H1 (cell line): Measurements from ENCODE around the gene MACROD2. TPM values are rescaled to one million over a fixed set of nuclear protein-coding genes. Genes with fewer than 3 reads are reported as not detected.

Experiments used
- CTCF ChIA-PET: fragments of 300-600 bp; sonication (Branson Sonifier 250); formaldehyde crosslinking; loops from one replicate; lab custom pipeline; 2021; ENCODE audit not compliant: partially characterized antibody; lab: Charles Lee
- POLR2A ChIA-PET: fragments of 300-600 bp; sonication (Branson Sonifier 250); formaldehyde crosslinking; loops from one replicate; lab custom pipeline; 2021; ENCODE audit warnings: inconsistent platforms; ENCODE audit not compliant: partially characterized antibody; lab: Charles Lee
- DNase-seq, 2 experiments: peaks; one replicate each; pipeline versions ENCODE4 v3.0.0 to v3.0.0-alpha.2; 2010 to 2022; ENCODE audit warnings: low spot score in 2 of 2, low read depth in 1 of 2, mixed read lengths in 1 of 2
- FAIRE-seq: peaks from 2 replicates; lab custom pipeline; 2011; peaks lifted over from hg19 to GRCh38; lab: Jason Lieb, UNC
- H2AFZ ChIP-seq: 2 replicates; pipeline ENCODE4 v1.8.1; 2012; ENCODE audit warnings: low read length, inconsistent platforms
- H2AK5ac ChIP-seq: 2 replicates; pipeline ENCODE4 v1.6.1; 2013; ENCODE audit warnings: low read depth, low read length
- H2BK120ac ChIP-seq: replicated peaks from 2 replicates; pipeline ENCODE3; 2013; ENCODE audit warnings: low read depth, low read length, inconsistent platforms
- H2BK12ac ChIP-seq: 2 replicates; pipeline ENCODE4 v1.6.1; 2013; ENCODE audit warnings: low read depth, low read length
- H2BK15ac ChIP-seq: 2 replicates; pipeline ENCODE4 v1.6.1; 2013; ENCODE audit warnings: low read length
- H2BK20ac ChIP-seq: 2 replicates; pipeline ENCODE4 v1.6.1; 2013; ENCODE audit warnings: low read length
- H2BK5ac ChIP-seq: 2 replicates; pipeline ENCODE4 v1.6.1; 2013; ENCODE audit warnings: low read depth, low read length
- H3K14ac ChIP-seq: 2 replicates; pipeline ENCODE4 v1.6.1; 2013; ENCODE audit warnings: inconsistent platforms; ENCODE audit not compliant: insufficient read length
- H3K18ac ChIP-seq: 2 replicates; pipeline ENCODE4 v1.6.1; 2013; ENCODE audit warnings: low read length; ENCODE audit errors: extremely low read depth
- H3K23ac ChIP-seq: 2 replicates; pipeline ENCODE4 v1.6.1; 2013; ENCODE audit warnings: inconsistent platforms; ENCODE audit not compliant: insufficient read length
- H3K23me2 ChIP-seq: 2 replicates; pipeline ENCODE4 v1.6.1; 2013; ENCODE audit warnings: low read depth, low read length
- H3K27ac ChIP-seq: 2 replicates; pipeline ENCODE4 v1.6.1; 2011; ENCODE audit warnings: low read depth, low read length, inconsistent platforms
- H3K27me3 ChIP-seq, 4 experiments: replicated peaks in 1 of 4; 1 replicate in 1 of 4; 2 replicates in 3 of 4; pipeline versions ENCODE4 v1.6.1 to v1.8.1; 2011 to 2013; ENCODE audit warnings: low read length in 3 of 4, mild to moderate bottlenecking in 3 of 4, inconsistent platforms in 2 of 4, mixed read lengths in 2 of 4, moderate library complexity in 1 of 4; ENCODE audit not compliant: control insufficient read depth in 3 of 4, insufficient read depth in 3 of 4; ENCODE audit errors: extremely low read depth in 1 of 4
- H3K36me3 ChIP-seq, 4 experiments: 2 replicates each; pipeline versions ENCODE4 v1.6.1 to v1.8.1; 2011 to 2013; ENCODE audit warnings: mild to moderate bottlenecking in 4 of 4, low read length in 3 of 4, moderate library complexity in 2 of 4, control low read depth in 1 of 4, inconsistent platforms in 1 of 4; ENCODE audit not compliant: insufficient read depth in 4 of 4, control insufficient read depth in 2 of 4
- H3K4ac ChIP-seq: replicated peaks from 2 replicates; pipeline ENCODE3; 2013; ENCODE audit warnings: low read length, low read depth, mixed read lengths, inconsistent platforms; ENCODE audit not compliant: insufficient read length
- H3K4me1 ChIP-seq, 4 experiments: replicated peaks in 1 of 4; 1 replicate in 1 of 4; 2 replicates in 3 of 4; pipeline versions ENCODE4 v1.6.1 to v1.8.1; 2011 to 2013; ENCODE audit warnings: low read length in 3 of 4, inconsistent platforms in 2 of 4, mixed read lengths in 1 of 4; ENCODE audit not compliant: insufficient read depth in 4 of 4, control insufficient read depth in 3 of 4
- H3K4me2 ChIP-seq, 2 experiments: 2 replicates each; pipeline versions ENCODE4 v1.6.1 to v1.8.1; 2011 to 2013; ENCODE audit warnings: low read depth in 2 of 2, low read length in 2 of 2, control low read depth in 1 of 2, inconsistent platforms in 1 of 2, mild to moderate bottlenecking in 1 of 2; ENCODE audit not compliant: insufficient read depth in 1 of 2
- H3K4me3 ChIP-seq, 4 experiments: fragments of 200-600, 300-600 bp in 1 of 4; sonication (generic), shearing (Covaris generic), sonication (Bioruptor Twin) in 1 of 4; 2 replicates each; pipeline versions ENCODE4 v1.5.1 to v1.8.1; 2011 to 2016; ENCODE audit warnings: low read length in 4 of 4, low read depth in 3 of 4, control low read depth in 2 of 4, inconsistent platforms in 2 of 4, mild to moderate bottlenecking in 2 of 4, mixed read lengths in 1 of 4, moderate library complexity in 1 of 4; ENCODE audit not compliant: insufficient read depth in 2 of 4; ENCODE audit errors: extremely low read depth in 1 of 4
- H3K56ac ChIP-seq: replicated peaks from 2 replicates; pipeline ENCODE3; 2013; ENCODE audit warnings: low read depth, mild to moderate bottlenecking, mixed read lengths, low read length, inconsistent platforms; ENCODE audit not compliant: insufficient read length
- H3K79me1 ChIP-seq: 2 replicates; pipeline ENCODE4 v1.6.1; 2013; ENCODE audit warnings: low read depth, low read length, control low read depth
- H3K79me2 ChIP-seq, 2 experiments: 2 replicates each; pipeline versions ENCODE4 v1.6.1 to v1.8.1; 2012 to 2013; ENCODE audit warnings: low read length in 2 of 2, mild to moderate bottlenecking in 2 of 2, inconsistent platforms in 1 of 2; ENCODE audit not compliant: insufficient read depth in 2 of 2, control insufficient read depth in 1 of 2
- H3K9ac ChIP-seq, 4 experiments: replicated peaks in 1 of 4; 1 replicate in 1 of 4; 2 replicates in 3 of 4; pipeline versions ENCODE4 v1.6.1 to v1.8.1; 2011 to 2013; ENCODE audit warnings: low read depth in 3 of 4, low read length in 3 of 4, control low read depth in 2 of 4, mild to moderate bottlenecking in 2 of 4, moderate library complexity in 2 of 4, inconsistent platforms in 1 of 4; ENCODE audit errors: extremely low read depth in 1 of 4
- H3K9me3 ChIP-seq, 2 experiments: 2 replicates each; pipeline versions ENCODE4 v1.6.1 to v1.8.1; 2012 to 2013; ENCODE audit warnings: mild to moderate bottlenecking in 2 of 2, moderate library complexity in 2 of 2, control low read depth in 1 of 2, inconsistent platforms in 1 of 2, low read depth in 1 of 2, low read length in 1 of 2, mixed read lengths in 1 of 2; ENCODE audit not compliant: insufficient read depth in 2 of 2
- H4K20me1 ChIP-seq, 2 experiments: replicated peaks in 1 of 2; 2 replicates each; pipeline versions ENCODE3 to v1.8.1; 2011 to 2013; ENCODE audit warnings: inconsistent platforms in 2 of 2, low read length in 2 of 2, mild to moderate bottlenecking in 1 of 2; ENCODE audit not compliant: insufficient read depth in 2 of 2, control insufficient read depth in 1 of 2
- H4K5ac ChIP-seq: 2 replicates; pipeline ENCODE4 v1.6.1; 2013; ENCODE audit warnings: low read length, low read depth, mixed read lengths, inconsistent platforms; ENCODE audit not compliant: insufficient read length
- H4K8ac ChIP-seq: 2 replicates; pipeline ENCODE4 v1.8.0; 2013; ENCODE audit warnings: mild to moderate bottlenecking, moderate library complexity, low read length, inconsistent platforms; ENCODE audit not compliant: insufficient read depth; ENCODE audit errors: extremely low read depth
- H4K91ac ChIP-seq: replicated peaks from 2 replicates; pipeline ENCODE3; 2013; ENCODE audit warnings: low read length, mixed read lengths, inconsistent platforms; ENCODE audit not compliant: insufficient read length
- BCL11A ChIP-seq, 2 experiments: IDR thresholded peaks; one replicate each; pipeline ENCODE4 v1.6.1; 2011; ENCODE audit warnings: low read depth in 2 of 2, low read length in 2 of 2, mild to moderate bottlenecking in 2 of 2
- CTBP2 ChIP-seq: IDR thresholded peaks from 2 replicates; pipeline ENCODE4 v1.7.0; 2011; ENCODE audit warnings: borderline replicate concordance, mild to moderate bottlenecking, moderate library complexity, mixed read lengths, low read length; ENCODE audit not compliant: insufficient read depth, insufficient read length
- polyA plus RNA-seq, 7 experiments: library from polyadenylated mRNA; depleted of rRNA in 3 of 7; stranded (reverse) in 5 of 7; unstranded in 2 of 7; fragments of >200 nt in 5 of 7; fragments of 200-250 nt in 2 of 7; gene quantifications; 1 replicate in 5 of 7; 2 replicates in 1 of 7; 4 replicates in 1 of 7; pipeline versions ENCODE4 v1.2.1 to v1.2.3, GENCODE V29; 2011 to 2013; ENCODE audit warnings: missing spikeins in 2 of 7, mixed read lengths in 2 of 7
- total RNA-seq: library from RNA; stranded (reverse); fragmentation: NEBNext Ultra II Directional; extraction: Animal tissue kit (Norgen Biotek cat#: 25700); gene quantifications from 2 replicates; pipeline ENCODE4 v1.2.1, GENCODE V29; 2021

The MACROD2 gene
- total and polyA plus RNA-seq, 2 of the 8 experiments (the other 6 are each of a cell fraction or from before 2014, with no cell fraction given) = 0.70 to 3.9 TPM

GRCh38 chr20:14178952-14179351 is 183.6 kb downstream of the MACROD2 start:
- Histone ChIP-seq H2BK15ac (no peak overlapping the region), H3K36me3 (no peaks in the 10 kb centered on the region; a peak in 1 of 8 replicates), H3K9me3 (peaks cover 10 to 12% of the 10 kb centered on the region in 2 experiments; a peak in 2 of 4 replicates), H3K23ac (no peak overlapping the region), H3K23me2 (no peaks in the 10 kb centered on the region; the same call in 1 of the 2 replicates), H4K20me1 (no peaks in the 10 kb centered on the region), H2AK5ac (no peak overlapping the region), H3K14ac (no peak overlapping the region), H3K4ac (no peak overlapping the region), H3K9ac (no peak overlapping the region), H3K79me1 (no peaks in the 10 kb centered on the region), H3K4me1 (no peaks in the 10 kb centered on the region), H3K4me2 (no peak overlapping the region), H3K79me2 (no peaks in the 10 kb centered on the region), H4K5ac (no peak overlapping the region), H2BK5ac (no peak overlapping the region), H4K91ac (no peak overlapping the region), H3K4me3 (no peak overlapping the region), H2BK12ac (no peak overlapping the region), H2BK120ac (no peak overlapping the region), H3K27me3 (no peaks in the 10 kb centered on the region), H2AFZ (no peak overlapping the region), H3K27ac (no peak overlapping the region), H4K8ac (no peak overlapping the region), H3K56ac (no peak overlapping the region), H3K18ac (no peak overlapping the region), H2BK20ac (no peak overlapping the region)
- ChIA-PET CTCF (no interaction called here), POLR2A (no interaction called here)
- no peak for DNase-seq
- TF ChIP-seq CTBP2 (no peak), BCL11A (IDR thresholded peaks at IDR 0.05; ENCODE audit: low read depth in 2 of 2, low read length in 2 of 2) (no peak)
- no peak for FAIRE-seq
